Caco-2 (cell line): Measurements from ENCODE around the gene BICD2. TPM values are rescaled to one million over a fixed set of nuclear protein-coding genes. Genes with fewer than 3 reads are reported as not detected.
A peak's percentile ranks its signal among the peaks of the same experiment; 100 is the strongest.

ENCODE experiments used
- BruUV-seq: library from RNA; stranded (reverse); fragments of 400-500 nt; replicated peaks from 2 replicates; lab custom pipeline; 2021; lab: Mats Ljungman, UMichigan
- CTCF ChIA-PET: fragments of 300-600 bp; sonication (Branson Sonifier 250); formaldehyde crosslinking; loops from one replicate; lab custom pipeline; 2022; ENCODE audit warnings: antibody characterized with exemption; lab: Charles Lee
- POLR2A ChIA-PET: fragments of 300-600 bp; sonication (Branson Sonifier 250); formaldehyde crosslinking; loops from one replicate; lab custom pipeline; 2022; ENCODE audit warnings: antibody characterized with exemption; lab: Charles Lee
- DNase-seq, 2 experiments: peaks; one replicate each; pipeline versions ENCODE4 v3.0.0 to v3.0.0-alpha.2; 2020 to 2022
- H3K27me3 ChIP-seq: replicated peaks from 2 replicates; pipeline ENCODE4 v1.6.0; 2011; ENCODE audit warnings: low read length; ENCODE audit not compliant: control insufficient read depth, insufficient read depth
- H3K36me3 ChIP-seq: 2 replicates; pipeline ENCODE4 v1.5.1; 2011; ENCODE audit warnings: low read length; ENCODE audit not compliant: control insufficient read depth, insufficient read depth
- H3K4me1 ChIP-seq: fragments of 250-450 bp; sonication (Bioruptor Pico); 2 replicates; pipeline ENCODE4 v1.5.1; 2020; ENCODE audit warnings: mild to moderate bottlenecking
- H3K4me3 ChIP-seq: 2 replicates; pipeline ENCODE4 v1.5.1; 2011; ENCODE audit warnings: low read depth, mild to moderate bottlenecking, control low read depth, low read length
- H3K9me3 ChIP-seq: fragments of 250-450 bp; sonication (Bioruptor Pico); 2 replicates; pipeline ENCODE4 v1.5.1; 2020; ENCODE audit warnings: mild to moderate bottlenecking, moderate library complexity
- H3K27ac Mint-ChIP-seq: one replicate; pipeline ENCODE4 v1.8.0; 2022; ENCODE audit warnings: mixed read lengths; ENCODE audit not compliant: unreplicated experiment
- H3K27me3 Mint-ChIP-seq: one replicate; pipeline ENCODE4 v1.8.0; 2022; ENCODE audit warnings: mixed read lengths; ENCODE audit not compliant: insufficient read depth, unreplicated experiment
- H3K36me3 Mint-ChIP-seq: one replicate; pipeline ENCODE4 v1.8.0; 2022; ENCODE audit warnings: mild to moderate bottlenecking, mixed read lengths; ENCODE audit not compliant: insufficient read depth, unreplicated experiment
- H3K4me1 Mint-ChIP-seq: one replicate; pipeline ENCODE4 v1.8.0; 2022; ENCODE audit warnings: low read depth, mixed read lengths; ENCODE audit not compliant: unreplicated experiment
- H3K4me3 Mint-ChIP-seq: one replicate; pipeline ENCODE4 v1.8.0; 2022; ENCODE audit warnings: mild to moderate bottlenecking, moderate library complexity, mixed read lengths; ENCODE audit not compliant: unreplicated experiment
- H3K9me3 Mint-ChIP-seq: one replicate; pipeline ENCODE4 v1.8.0; 2022; ENCODE audit warnings: mixed read lengths; ENCODE audit not compliant: unreplicated experiment
- CTCF ChIP-seq, 2 experiments: fragments of 200-600 bp in 1 of 2; IDR thresholded peaks; 1 replicate in 1 of 2; 2 replicates in 1 of 2; pipeline versions ENCODE4 v1.5.1 to v1.8.0; 2011 to 2022; ENCODE audit warnings: antibody characterized with exemption in 1 of 2, control low read depth in 1 of 2, inconsistent platforms in 1 of 2, low read depth in 1 of 2, low read length in 1 of 2, mild to moderate bottlenecking in 1 of 2, moderate library complexity in 1 of 2; ENCODE audit not compliant: insufficient read depth in 1 of 2, severe bottlenecking in 1 of 2, unreplicated experiment in 1 of 2
- intact Hi-C: fragments of 100-400 bp; cut with micrococcal nuclease; formaldehyde crosslinking; loops from one replicate; pipeline ENCODE4 v1.10.0; 2022; ENCODE audit not compliant: unreplicated experiment
- total RNA-seq: library from RNA; stranded (reverse); gene quantifications from 2 replicates; pipeline ENCODE4 v1.2.3, GENCODE V29; 2022

Gene BICD2
- total RNA-seq, 1 experiment from 2014 or later = 13.7 TPM

GRCh38 chr9:92795000-92795399, 30.4 kb upstream of the BICD2 start:
- H3K27me3 ChIP-seq = no peaks in the 10 kb centered on the region
- no peak overlapping the region for H3K4me3 ChIP-seq
- H3K4me1 ChIP-seq = no peaks in the 10 kb centered on the region
- POLR2A ChIA-PET = no interaction called here
- H3K36me3 ChIP-seq = no peaks in the 10 kb centered on the region
- BruUV-seq = no TSS peak
- Mint-ChIP-seq H3K4me3 (no peak overlapping the region), H3K36me3 (no peaks in the 10 kb centered on the region), H3K27ac (no peak overlapping the region), H3K4me1 (peaks cover 5% of the 10 kb centered on the region), H3K9me3 (no peaks in the 10 kb centered on the region), H3K27me3 (peaks cover 10% of the 10 kb centered on the region)
- H3K9me3 ChIP-seq = no peaks in the 10 kb centered on the region
- TF ChIP-seq CTCF (IDR thresholded peaks at IDR 0.05; ENCODE audit: insufficient read depth in 1 of 2, low read depth in 1 of 2, low read length in 1 of 2, severe bottlenecking in 1 of 2, unreplicated experiment in 1 of 2) = no peak
- intact Hi-C loops = no loop called here
- no peak for DNase-seq
- CTCF ChIA-PET = no interaction called here

DNA sequence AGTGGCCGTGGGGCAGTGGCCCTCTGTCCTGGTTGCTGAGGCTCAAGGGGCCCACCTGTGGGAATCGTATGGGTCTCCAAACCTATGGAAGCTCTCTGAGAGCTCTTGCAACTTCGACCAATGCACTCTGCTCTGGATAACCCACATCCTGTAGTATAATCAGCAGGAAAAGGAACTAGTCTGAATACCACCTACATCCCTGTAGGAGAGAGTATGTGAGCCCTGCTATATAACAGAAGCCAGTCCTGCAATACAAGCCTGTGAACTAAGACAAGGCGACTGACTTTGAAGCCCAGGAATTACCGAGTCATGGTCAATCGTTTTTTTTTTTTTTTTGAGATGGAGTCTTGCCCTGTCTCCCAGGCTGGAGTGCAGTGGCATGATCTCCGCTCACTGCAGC, 29.8 kb upstream of the BICD2 start:
- POLR2A ChIA-PET = no interaction called here
- H3K4me1 ChIP-seq = no peaks in the 10 kb centered on the region
- no peaks in the 10 kb centered on the region for H3K9me3 Mint-ChIP-seq
- no peak overlapping the region for H3K27ac Mint-ChIP-seq
- TF ChIP-seq CTCF (IDR thresholded peaks at IDR 0.05; ENCODE audit: insufficient read depth in 1 of 2, low read depth in 1 of 2, low read length in 1 of 2, severe bottlenecking in 1 of 2, unreplicated experiment in 1 of 2) = no peak
- no peaks in the 10 kb centered on the region for H3K36me3 Mint-ChIP-seq
- no peaks in the 10 kb centered on the region for H3K9me3 ChIP-seq
- no peaks in the 10 kb centered on the region for H3K27me3 ChIP-seq
- peaks cover 9% of the 10 kb centered on the region for H3K27me3 Mint-ChIP-seq
- H3K4me3 Mint-ChIP-seq = no peak overlapping the region
- H3K4me3 ChIP-seq = no peak overlapping the region
- no peaks in the 10 kb centered on the region for H3K36me3 ChIP-seq
- BruUV-seq = no TSS peak
- H3K4me1 Mint-ChIP-seq = peaks cover 5% of the 10 kb centered on the region
- CTCF ChIA-PET = no interaction called here
- no peak for DNase-seq
- intact Hi-C loops = no loop called here

GRCh38 chr9:92790542-92791527, 26.2 kb upstream of the BICD2 start:
- no peaks in the 10 kb centered on the region for H3K4me1 ChIP-seq
- peak; percentile 49 to 62 for TF ChIP-seq CTCF (IDR thresholded peaks at IDR 0.05; ENCODE audit: insufficient read depth in 1 of 2, low read depth in 1 of 2, low read length in 1 of 2, severe bottlenecking in 1 of 2, unreplicated experiment in 1 of 2)
- Mint-ChIP-seq H3K27me3 (peaks cover 3% of the 10 kb centered on the region), H3K36me3 (no peaks in the 10 kb centered on the region), H3K27ac (no peak overlapping the region), H3K4me3 (no peak overlapping the region), H3K9me3 (no peaks in the 10 kb centered on the region), H3K4me1 (peaks cover 5% of the 10 kb centered on the region)
- H3K27me3 ChIP-seq = no peaks in the 10 kb centered on the region
- H3K36me3 ChIP-seq = no peaks in the 10 kb centered on the region
- ChIA-PET POLR2A (interaction anchor here (0.6 kb wide), 1 partner anchor 46 kb away, joined by 3 read pairs; no protein-coding TSS in a partner anchor), CTCF (interaction anchor here (0.8 to 1.1 kb wide), 6 partner anchors 14 to 120 kb away, joined by 3 to 8 read pairs (median 4); no protein-coding TSS in a partner anchor)
- H3K9me3 ChIP-seq = no peaks in the 10 kb centered on the region
- intact Hi-C loops = loop anchor here (1.0 kb wide), 1 partner anchor 26 kb away; no protein-coding TSS in a partner anchor
- peak; percentile 59 to 71 for DNase-seq
- no TSS peak for BruUV-seq
- H3K4me3 ChIP-seq = no peak overlapping the region
